ENCODE data around the gene ARFRP1. TPM values are rescaled to one million over a fixed set of nuclear protein-coding genes. Genes with fewer than 3 reads are reported as not detected.
"Not testable (repeated sequence)": the region's sequence is repeated elsewhere in the genome, so short reads cannot be mapped to it uniquely, and the experiment has no call there.

The ARFRP1 gene
- total RNA-seq, 2 experiments from 2014 or later: 41.7 to 44.2 TPM

- TF ChIP-seq, protein P1, sequence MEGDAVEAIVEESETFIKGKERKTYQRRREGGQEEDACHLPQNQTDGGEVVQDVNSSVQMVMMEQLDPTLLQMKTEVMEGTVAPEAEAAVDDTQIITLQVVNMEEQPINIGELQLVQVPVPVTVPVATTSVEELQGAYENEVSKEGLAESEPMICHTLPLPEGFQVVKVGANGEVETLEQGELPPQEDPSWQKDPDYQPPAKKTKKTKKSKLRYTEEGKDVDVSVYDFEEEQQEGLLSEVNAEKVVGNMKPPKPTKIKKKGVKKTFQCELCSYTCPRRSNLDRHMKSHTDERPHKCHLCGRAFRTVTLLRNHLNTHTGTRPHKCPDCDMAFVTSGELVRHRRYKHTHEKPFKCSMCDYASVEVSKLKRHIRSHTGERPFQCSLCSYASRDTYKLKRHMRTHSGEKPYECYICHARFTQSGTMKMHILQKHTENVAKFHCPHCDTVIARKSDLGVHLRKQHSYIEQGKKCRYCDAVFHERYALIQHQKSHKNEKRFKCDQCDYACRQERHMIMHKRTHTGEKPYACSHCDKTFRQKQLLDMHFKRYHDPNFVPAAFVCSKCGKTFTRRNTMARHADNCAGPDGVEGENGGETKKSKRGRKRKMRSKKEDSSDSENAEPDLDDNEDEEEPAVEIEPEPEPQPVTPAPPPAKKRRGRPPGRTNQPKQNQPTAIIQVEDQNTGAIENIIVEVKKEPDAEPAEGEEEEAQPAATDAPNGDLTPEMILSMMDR (IDR thresholded peaks at IDR 0.05): no peak
- peaks cover 29% of the 10 kb centered on the region for H3K36me3 Mint-ChIP-seq (ENCODE audit: low read depth)
- H3K27ac Mint-ChIP-seq: no peak overlapping the region
- H3K4me1 Mint-ChIP-seq (ENCODE audit: low read depth): no peaks in the 10 kb centered on the region
- ATAC-seq (no peak), DNase-seq (no peak)
- CTCF ChIA-PET: no interaction called here
- no peaks in the 10 kb centered on the region for H3K9me3 Mint-ChIP-seq
- H3K4me3 Mint-ChIP-seq: no peak overlapping the region
- intact Hi-C loops (cut with micrococcal nuclease): no loop called here
- no peaks in the 10 kb centered on the region for H3K27me3 Mint-ChIP-seq
- POLR2A ChIA-PET: no interaction called here
These were observed 33.8 kb downstream of the ARFRP1 start for GRCh38 chr20:63673951-63674350.

DNA sequence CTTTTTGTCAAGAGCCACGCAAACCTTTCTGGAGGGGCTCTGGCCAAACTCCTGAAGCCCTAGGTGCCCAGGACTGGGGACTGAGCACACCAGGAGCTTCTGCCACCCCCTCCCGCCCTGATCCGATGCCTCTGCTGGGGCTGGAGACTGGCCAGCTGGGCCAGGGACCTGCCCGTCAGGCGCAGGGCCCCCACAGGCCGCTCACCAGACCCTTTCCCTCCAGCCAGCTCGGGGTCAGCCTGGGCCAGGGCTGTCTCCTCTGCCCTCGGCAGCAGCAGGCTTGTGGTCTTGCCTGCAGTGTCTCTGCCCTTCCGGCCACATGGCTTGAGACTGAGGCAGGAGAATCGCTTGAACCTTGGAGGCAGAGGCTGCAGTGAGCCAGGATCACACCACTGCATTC lies 35.1 kb downstream of the ARFRP1 start:
- H3K27me3 Mint-ChIP-seq: no peaks in the 10 kb centered on the region
- ATAC-seq (no peak), DNase-seq (no peak)
- H3K4me3 Mint-ChIP-seq: no peak overlapping the region
- H3K27ac Mint-ChIP-seq: no peak overlapping the region
- no peaks in the 10 kb centered on the region for H3K4me1 Mint-ChIP-seq (ENCODE audit: low read depth)
- TF ChIP-seq, protein P1 (IDR thresholded peaks at IDR 0.05): no peak
- no peaks in the 10 kb centered on the region for H3K9me3 Mint-ChIP-seq
- ChIA-PET CTCF (interaction anchor here (0.7 kb wide), 1 partner anchor 303 kb away, joined by 4 read pairs; no protein-coding TSS in a partner anchor), POLR2A (no interaction called here)
- intact Hi-C loops (cut with micrococcal nuclease): no loop called here
- H3K36me3 Mint-ChIP-seq (ENCODE audit: low read depth): peaks cover 28% of the 10 kb centered on the region

DNA sequence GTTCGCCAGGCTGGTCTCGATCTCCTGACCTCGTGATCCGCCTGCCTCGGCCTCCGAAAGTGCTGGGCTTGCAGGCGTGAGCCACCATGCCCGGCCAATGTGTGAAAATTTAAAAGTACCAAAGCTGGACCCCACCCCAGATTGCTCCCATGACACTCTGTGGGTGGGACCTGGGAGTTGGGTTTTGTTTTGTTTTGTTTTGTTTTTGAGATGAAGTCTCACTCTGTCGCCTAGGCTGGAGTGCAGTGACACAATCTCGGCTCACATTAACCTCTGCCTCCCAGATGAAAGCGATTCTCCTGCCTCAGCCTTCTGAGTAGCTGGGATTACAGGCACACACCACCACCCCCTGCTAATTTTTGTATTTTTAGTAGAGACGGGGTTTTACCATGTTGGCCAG lies 36.1 kb downstream of the ARFRP1 start:
- H3K27ac Mint-ChIP-seq; ATAC-seq; CTCF ChIA-PET; H3K9me3 Mint-ChIP-seq; POLR2A ChIA-PET; DNase-seq; H3K4me3 Mint-ChIP-seq; H3K4me1 Mint-ChIP-seq (ENCODE audit: low read depth); H3K27me3 Mint-ChIP-seq; intact Hi-C loops (cut with micrococcal nuclease): not testable (repeated sequence)
- peaks cover 26% of the 10 kb centered on the region for H3K36me3 Mint-ChIP-seq (ENCODE audit: low read depth)

GRCh38 chr20:63668351-63668750 lies 39.4 kb downstream of the ARFRP1 start:
- Mint-ChIP-seq H3K27ac (no peak overlapping the region), H3K36me3 (ENCODE audit: low read depth) (peaks cover 16% of the 10 kb centered on the region), H3K27me3 (no peaks in the 10 kb centered on the region), H3K4me3 (no peak overlapping the region), H3K4me1 (ENCODE audit: low read depth) (no peaks in the 10 kb centered on the region), H3K9me3 (no peaks in the 10 kb centered on the region)
- ChIA-PET CTCF (interaction anchor here (1.4 kb wide), 1 partner anchor 10 kb away, joined by 3 read pairs; the partner anchor contains the start of gene RTEL1), POLR2A (interaction anchor here (0.8 to 1.8 kb wide), 2 partner anchors 14 to 19 kb away, joined by 3 to 5 read pairs; no protein-coding TSS in a partner anchor)
- DNase-seq (no peak), ATAC-seq (no peak)
- TF ChIP-seq, protein P1 (IDR thresholded peaks at IDR 0.05): no peak
- intact Hi-C loops (cut with micrococcal nuclease): no loop called here

DNA sequence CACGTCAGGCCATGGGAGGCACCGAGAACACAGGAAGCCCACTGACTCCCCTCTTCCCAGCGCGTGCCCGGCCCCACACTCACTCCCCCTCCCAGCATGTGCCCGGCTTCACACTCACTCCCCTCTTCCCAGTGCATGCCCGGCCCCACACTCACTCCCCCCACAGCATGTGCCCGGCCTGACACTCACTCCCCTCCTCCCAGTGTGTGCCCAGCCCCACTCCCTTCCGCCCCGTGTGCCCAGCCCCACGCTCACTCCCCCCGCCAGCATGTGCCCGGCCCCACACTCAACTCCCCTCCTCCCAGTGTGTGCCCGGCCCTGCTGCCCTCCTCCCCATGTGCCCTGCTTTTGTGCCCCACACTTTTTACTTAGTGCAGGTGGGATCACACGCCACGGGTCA lies 39.9 kb downstream of the ARFRP1 start:
- no peak overlapping the region for H3K27ac Mint-ChIP-seq
- intact Hi-C loops (cut with micrococcal nuclease): no loop called here
- ChIA-PET POLR2A (interaction anchor here (1.8 kb wide), 1 partner anchor 19 kb away, joined by 5 read pairs; no protein-coding TSS in a partner anchor), CTCF (interaction anchor here (1.4 kb wide), 1 partner anchor 10 kb away, joined by 3 read pairs; the partner anchor contains the start of gene RTEL1)
- DNase-seq (no peak), ATAC-seq (no peak)
- no peak overlapping the region for H3K4me3 Mint-ChIP-seq
- H3K4me1 Mint-ChIP-seq (ENCODE audit: low read depth): no peaks in the 10 kb centered on the region
- TF ChIP-seq, protein P1 (IDR thresholded peaks at IDR 0.05): no peak
- H3K27me3 Mint-ChIP-seq: no peaks in the 10 kb centered on the region
- H3K36me3 Mint-ChIP-seq (ENCODE audit: low read depth): peaks cover 16% of the 10 kb centered on the region
- no peaks in the 10 kb centered on the region for H3K9me3 Mint-ChIP-seq

Measured in activated CD8-positive, alpha-beta T cell treated with anti-CD3 and anti-CD28 coated beads for 36 hours (primary cell).